Gastrocnemius medialis (tissue), 4 donors: ENCODE measurements around the gene ANKRD62. TPM values are rescaled to one million over a fixed set of nuclear protein-coding genes. Genes with fewer than 3 reads are reported as not detected.
A peak's percentile ranks its signal among the peaks of the same experiment; 100 is the strongest.
"Not testable (repeated sequence)": the region's sequence is repeated elsewhere in the genome, so short reads cannot be mapped to it uniquely, and the experiment has no call there.

Experiments used
- ATAC-seq, 2 donors: fragments of 150-250 bp; one replicate each; pipeline ENCODE4 v1.9.1; 2016
- DNase-seq, 2 donors: peaks; one replicate each; pipeline ENCODE4 v3.0.0-alpha.2; 2019
- H3K27ac ChIP-seq, 4 donors: fragments of 200-600 bp; sonication (generic); 1 replicate in 1 of 4; 2 replicates in 3 of 4; pipeline ENCODE4 v1.5.1; 2016 to 2018; ENCODE audit warnings: mild to moderate bottlenecking in 2 of 4, moderate library complexity in 1 of 4
- H3K27me3 ChIP-seq, 3 donors: fragments of 200-600 bp; sonication (generic) in 2 of 3; 1 replicate in 1 of 3; 2 replicates in 2 of 3; pipeline versions ENCODE4 v1.5.1 to v1.6.0; 2016 to 2019; ENCODE audit warnings: mild to moderate bottlenecking in 1 of 3, moderate library complexity in 1 of 3
- H3K36me3 ChIP-seq, 2 donors: fragments of 200-600 bp; sonication (generic) in 1 of 2; one replicate each; pipeline ENCODE4 v1.5.1; 2017 to 2018
- H3K4me1 ChIP-seq, 2 donors: fragments of 200-600 bp; sonication (generic) in 1 of 2; one replicate each; pipeline ENCODE4 v1.5.1; 2016 to 2017; ENCODE audit warnings: mild to moderate bottlenecking in 2 of 2
- H3K4me3 ChIP-seq, 4 donors: fragments of 200-600 bp; sonication (generic) in 3 of 4; 1 replicate in 1 of 4; 2 replicates in 3 of 4; pipeline ENCODE4 v1.5.1; 2016 to 2019; ENCODE audit warnings: mild to moderate bottlenecking in 2 of 4
- H3K9me3 ChIP-seq, 3 donors: fragments of 200-600 bp; sonication (generic) in 2 of 3; 1 replicate in 1 of 3; 2 replicates in 2 of 3; pipeline ENCODE4 v1.5.1; 2016 to 2019
- POLR2A ChIP-seq, 2 donors: fragments of 450-650 bp; IDR thresholded peaks; one replicate each; pipeline ENCODE4 v1.6.1; 2017; ENCODE audit warnings: antibody characterized with exemption in 2 of 2, mild to moderate bottlenecking in 2 of 2, moderate library complexity in 2 of 2
- in situ Hi-C, 4 donors: fragments of 200-750 bp; cut with MboI; loops; one replicate each; pipeline versions ENCODE4 v1.15.0 to v1.8.0; 2017; ENCODE audit warnings: low sequenced_read_pairs in 4 of 4
- intact Hi-C: fragments of 100-400 bp; cut with DNase I; formaldehyde crosslinking; loops from one replicate; pipeline ENCODE4 v1.15.1; 2023; ENCODE audit warnings: low total_unique reads
- total RNA-seq, 4 donors: library from RNA; depleted of rRNA; stranded (reverse); fragments of >200 nt; gene quantifications; one replicate each; pipeline versions ENCODE4 v1.1.0 to v1.2.3, GENCODE V29; 2016
- TF ChIP-seq, protein P1 (sequence below), 5 experiments: fragments of 450-650 bp in 3 of 5; fragments of 200-600 bp in 2 of 5; sonication (generic) in 2 of 5; IDR thresholded peaks in 4 of 5; conservative IDR thresholded peaks in 1 of 5; 1 replicate in 4 of 5; 2 replicates in 1 of 5; pipeline ENCODE4 v1.5.1; 2016 to 2019; ENCODE audit warnings: antibody characterized with exemption in 5 of 5, mild to moderate bottlenecking in 3 of 5, moderate library complexity in 3 of 5

ANKRD62 gene
- total RNA-seq, 4 donors from 2014 or later, result not detected

DNA sequence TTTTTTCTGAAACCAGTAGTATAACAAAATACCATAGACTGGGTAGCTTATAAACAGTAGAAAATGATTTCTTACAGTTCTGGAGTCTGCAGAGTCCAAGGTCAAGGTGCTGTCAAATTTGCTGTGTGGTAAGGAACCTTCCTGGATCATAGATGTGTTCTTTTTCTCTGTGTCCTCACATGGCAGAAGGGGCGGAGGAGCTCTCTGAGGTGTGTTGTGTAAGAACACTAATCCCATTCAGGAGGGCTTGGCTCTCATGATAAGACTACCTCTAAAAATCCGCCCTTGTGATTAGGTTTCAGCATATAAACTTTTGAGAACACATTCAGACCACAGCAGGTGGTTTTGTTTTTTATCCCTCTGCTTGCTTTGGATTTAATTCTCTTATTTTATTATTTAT is 25.7 kb downstream of the ANKRD62 start:
- Histone ChIP-seq H3K27me3 (no peaks in the 10 kb centered on the region), H3K4me1 (no peaks in the 10 kb centered on the region), H3K36me3 (no peaks in the 10 kb centered on the region), H3K9me3 (no peaks in the 10 kb centered on the region), H3K4me3 (no peak overlapping the region), H3K27ac (no peak overlapping the region)
- ATAC-seq (no peak), DNase-seq (no peak)
- TF ChIP-seq, protein P1, sequence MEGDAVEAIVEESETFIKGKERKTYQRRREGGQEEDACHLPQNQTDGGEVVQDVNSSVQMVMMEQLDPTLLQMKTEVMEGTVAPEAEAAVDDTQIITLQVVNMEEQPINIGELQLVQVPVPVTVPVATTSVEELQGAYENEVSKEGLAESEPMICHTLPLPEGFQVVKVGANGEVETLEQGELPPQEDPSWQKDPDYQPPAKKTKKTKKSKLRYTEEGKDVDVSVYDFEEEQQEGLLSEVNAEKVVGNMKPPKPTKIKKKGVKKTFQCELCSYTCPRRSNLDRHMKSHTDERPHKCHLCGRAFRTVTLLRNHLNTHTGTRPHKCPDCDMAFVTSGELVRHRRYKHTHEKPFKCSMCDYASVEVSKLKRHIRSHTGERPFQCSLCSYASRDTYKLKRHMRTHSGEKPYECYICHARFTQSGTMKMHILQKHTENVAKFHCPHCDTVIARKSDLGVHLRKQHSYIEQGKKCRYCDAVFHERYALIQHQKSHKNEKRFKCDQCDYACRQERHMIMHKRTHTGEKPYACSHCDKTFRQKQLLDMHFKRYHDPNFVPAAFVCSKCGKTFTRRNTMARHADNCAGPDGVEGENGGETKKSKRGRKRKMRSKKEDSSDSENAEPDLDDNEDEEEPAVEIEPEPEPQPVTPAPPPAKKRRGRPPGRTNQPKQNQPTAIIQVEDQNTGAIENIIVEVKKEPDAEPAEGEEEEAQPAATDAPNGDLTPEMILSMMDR (IDR thresholded peaks at IDR 0.05 in 4 of 5, conservative IDR thresholded peaks at IDR 0.05 in 1 of 5), result no peak
- intact Hi-C loops, result no loop called here
- in situ Hi-C loops, result no loop called here

DNA sequence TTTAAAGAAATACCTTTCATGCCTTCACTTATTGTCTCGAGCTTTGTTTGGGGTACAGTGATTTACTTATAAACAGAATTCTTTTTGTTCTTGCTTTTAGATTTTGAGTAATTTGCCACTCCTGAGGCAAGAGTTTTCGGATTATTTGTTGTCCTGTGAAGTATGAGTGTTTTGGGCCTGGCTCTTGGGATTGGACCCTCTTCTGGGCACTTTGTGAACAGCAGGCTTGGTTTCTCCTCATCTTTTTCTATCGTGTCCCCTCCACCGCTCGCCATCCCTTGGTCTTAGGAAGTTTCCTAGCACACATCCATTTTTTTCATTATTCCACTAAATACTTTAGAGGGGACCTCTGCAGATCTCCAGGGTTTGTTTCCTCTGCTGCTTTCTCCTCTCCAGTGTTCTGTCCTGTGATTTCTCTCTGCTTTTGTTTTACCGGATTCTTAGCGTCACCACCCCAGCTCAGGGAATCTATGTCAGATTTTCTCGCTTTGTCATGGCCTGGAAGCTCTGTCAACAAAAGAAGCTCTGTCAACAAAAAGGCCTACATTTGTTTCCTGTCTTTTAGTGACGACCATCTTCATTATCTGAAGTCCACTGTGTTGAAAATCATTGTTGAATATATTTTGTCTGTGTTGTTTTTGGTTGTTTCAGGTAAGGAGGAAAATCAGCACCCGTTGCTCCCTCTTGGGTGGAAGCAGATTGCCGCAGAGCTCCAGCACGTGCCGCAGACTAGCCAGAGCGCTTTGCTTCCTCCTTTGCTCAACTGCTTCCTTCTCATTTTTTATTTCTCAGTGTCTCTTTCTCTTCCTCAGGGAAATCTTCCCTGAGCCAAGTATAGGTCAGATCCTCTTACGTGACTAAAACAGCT is 27.8 kb downstream of the ANKRD62 start:
- TF ChIP-seq, protein P1 (IDR thresholded peaks at IDR 0.05 in 4 of 5, conservative IDR thresholded peaks at IDR 0.05 in 1 of 5), result no peak
- TF ChIP-seq POLR2A (IDR thresholded peaks at IDR 0.05), result no peak

GRCh38 chr18:12122043-12122389 is 28.4 kb downstream of the ANKRD62 start:
- in situ Hi-C loops, DNase-seq, H3K27ac ChIP-seq, intact Hi-C loops, H3K36me3 ChIP-seq, ATAC-seq, H3K27me3 ChIP-seq, H3K9me3 ChIP-seq, H3K4me3 ChIP-seq, H3K4me1 ChIP-seq: not testable (repeated sequence)

More for the DNA sequence above, 27.8 kb downstream of the ANKRD62 start:
- Histone ChIP-seq H3K36me3 (no peaks in the 10 kb centered on the region), H3K4me1 (no peaks in the 10 kb centered on the region), H3K9me3 (no peaks in the 10 kb centered on the region), H3K4me3 (no peak overlapping the region), H3K27me3 (no peaks in the 10 kb centered on the region), H3K27ac (no peak overlapping the region)
- ATAC-seq, result no peak
- DNase-seq, result no peak
- intact Hi-C loops, result no loop called here
- in situ Hi-C loops, result no loop called here

GRCh38 chr18:12127647-12128046 is 34.0 kb downstream of the ANKRD62 start:
- in situ Hi-C loops, result not testable (repeated sequence)

GRCh38 chr18:12138831-12139230 is 45.2 kb downstream of the ANKRD62 start:
- ATAC-seq, H3K4me3 ChIP-seq, H3K4me1 ChIP-seq, H3K27me3 ChIP-seq, H3K9me3 ChIP-seq, intact Hi-C loops, DNase-seq, in situ Hi-C loops, H3K27ac ChIP-seq, H3K36me3 ChIP-seq: not testable (repeated sequence)

More at GRCh38 chr18:12127647-12128046, 34.0 kb downstream of the ANKRD62 start:
- peak overlapping the region in 1 of 4 donors; percentile 31 for H3K27ac ChIP-seq
- DNase-seq, H3K36me3 ChIP-seq, H3K4me1 ChIP-seq, H3K27me3 ChIP-seq, H3K9me3 ChIP-seq, intact Hi-C loops, H3K4me3 ChIP-seq: not testable (repeated sequence)
- peak in 1 of 2 donors; percentile 42 for ATAC-seq

DNA sequence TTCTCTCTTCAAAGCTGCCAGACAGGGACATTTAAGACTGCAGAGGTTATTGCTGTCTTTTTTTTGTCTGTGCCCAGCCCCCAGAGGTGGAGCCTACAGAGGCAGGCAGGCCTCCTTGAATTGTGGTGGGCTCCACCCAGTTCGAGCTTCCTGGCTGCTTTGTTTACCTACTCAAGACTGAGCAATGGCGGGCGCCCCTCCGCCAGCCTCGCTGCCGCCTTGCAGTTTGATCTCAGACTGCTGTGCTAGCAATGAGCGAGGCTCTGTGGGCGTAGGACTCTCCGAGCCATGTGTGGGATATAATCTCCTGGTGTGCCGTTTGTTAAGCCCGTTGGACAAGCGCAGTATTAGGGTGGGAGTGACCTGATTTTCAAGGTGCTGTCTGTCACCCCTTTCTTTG is 47.2 kb downstream of the ANKRD62 start:
- H3K4me3 ChIP-seq, intact Hi-C loops, H3K9me3 ChIP-seq, ATAC-seq, H3K27me3 ChIP-seq, H3K27ac ChIP-seq, in situ Hi-C loops, H3K36me3 ChIP-seq, DNase-seq, H3K4me1 ChIP-seq: not testable (repeated sequence)

GRCh38 chr18:12141778-12142177 is 48.1 kb downstream of the ANKRD62 start:
- intact Hi-C loops, ATAC-seq: not testable (repeated sequence)

DNA sequence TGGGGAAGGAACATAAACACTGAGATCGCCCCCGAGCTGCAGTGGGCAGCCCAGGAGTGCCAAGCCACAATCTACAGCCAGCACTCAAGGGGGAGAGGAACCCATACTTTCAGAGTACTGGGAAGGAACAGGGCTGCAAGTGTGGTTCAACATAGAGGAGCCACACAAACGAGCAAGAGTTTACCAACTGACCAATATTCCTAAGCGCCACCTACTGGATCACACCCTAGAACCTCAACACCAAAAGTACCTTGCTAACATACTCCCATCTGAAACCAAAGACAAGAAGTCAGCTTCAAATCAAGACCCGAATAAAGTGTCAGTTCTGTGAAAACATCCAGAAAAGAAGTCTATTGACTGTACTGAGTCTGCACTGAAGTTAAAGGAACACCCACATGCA is 55.8 kb downstream of the ANKRD62 start:
- H3K27me3 ChIP-seq, intact Hi-C loops, ATAC-seq, H3K4me3 ChIP-seq, H3K9me3 ChIP-seq, H3K27ac ChIP-seq, H3K4me1 ChIP-seq, in situ Hi-C loops, H3K36me3 ChIP-seq, DNase-seq: not testable (repeated sequence)

More at GRCh38 chr18:12141778-12142177, 48.1 kb downstream of the ANKRD62 start:
- DNase-seq, in situ Hi-C loops, H3K4me3 ChIP-seq, H3K9me3 ChIP-seq, H3K27ac ChIP-seq, H3K4me1 ChIP-seq, H3K36me3 ChIP-seq, H3K27me3 ChIP-seq: not testable (repeated sequence)
